ENCODE data around the gene PIK3CB. TPM values are rescaled to one million over a fixed set of nuclear protein-coding genes. Genes with fewer than 3 reads are reported as not detected.

The PIK3CB gene
- total and polyA plus RNA-seq, 10 of the 15 experiments (the other 5 are each of a cell fraction or from before 2014, with no cell fraction given) = 5.0 to 18.4 (median 10.4) TPM

DNA sequence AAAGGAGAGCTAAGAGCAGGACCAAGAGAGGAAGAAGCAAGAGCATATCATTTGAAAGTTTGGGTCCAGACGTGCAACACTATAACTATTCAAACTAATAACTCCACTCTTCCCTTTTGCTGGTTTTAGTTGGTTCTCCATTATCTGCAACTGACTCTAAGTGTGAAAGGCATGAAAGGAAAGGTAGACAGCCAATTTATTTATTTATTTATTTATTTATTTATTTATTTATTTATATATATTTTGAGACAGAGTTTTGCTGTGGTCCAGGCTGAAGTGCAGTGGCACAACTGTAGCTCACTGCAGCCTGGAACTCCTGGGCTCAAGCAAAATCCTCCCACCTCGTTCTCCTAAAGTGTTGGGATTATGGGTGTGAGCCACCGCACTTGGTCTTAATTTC, 22.1 kb upstream of the PIK3CB start:
- DNase-seq (ENCODE audit: low read depth, low spot score) = no peak
- SMC1A ChIA-PET (ENCODE audit: uncharacterized antibody, unreplicated experiment) = no interaction called here
- intact Hi-C loops (cut with micrococcal nuclease; ENCODE audit: unreplicated experiment) (no loop called here), in situ Hi-C loops (cut with MboI) (no loop called here)
- H3K4me2 ChIP-seq (ENCODE audit: control insufficient read depth, insufficient read depth) = no peak overlapping the region
- CTCF ChIA-PET = no interaction called here
- ATAC-seq = no peak
- WGBS (ENCODE audit: insufficient coverage, insufficient replicate concordance, low lambda C conversion rate, missing lambda C conversion rate) = 49% methylated on average over 3 of the region's 3 CpGs
- H3K79me2 ChIP-seq (ENCODE audit: control insufficient read depth, insufficient read depth, low read length) = no peaks in the 10 kb centered on the region
- no peaks in the 10 kb centered on the region for H4K20me1 ChIP-seq (ENCODE audit: control insufficient read depth, insufficient read depth)
- RAD21 ChIA-PET (ENCODE audit: unreplicated experiment) = interaction anchor here (0.7 kb wide), 1 partner anchor 155 kb away, joined by 3 read pairs; no protein-coding TSS in a partner anchor
- POLR2A ChIA-PET = no interaction called here
- no peak overlapping the region for H3K4me3 ChIP-seq
- no peak overlapping the region for H2AFZ ChIP-seq (ENCODE audit: control insufficient read depth, low read depth, low read length)
- FAIRE-seq = no peak
- no peaks in the 10 kb centered on the region for H3K27me3 ChIP-seq (replicated peaks in 1 of 2; ENCODE audit: control insufficient read depth in 2 of 2, insufficient read depth in 2 of 2, low read length in 1 of 2)
- TF ChIP-seq POLR2AphosphoS2 (IDR thresholded peaks at IDR 0.05; ENCODE audit: low read depth, low read length) (no peak), RAD51 (IDR thresholded peaks at IDR 0.05) (no peak), SPI1 (IDR thresholded peaks at IDR 0.05; ENCODE audit: borderline replicate concordance, insufficient read depth, low read depth, low read length) (no peak), ATF2 (IDR thresholded peaks at IDR 0.05; ENCODE audit: low read length) (no peak), YBX1 (IDR thresholded peaks at IDR 0.05) (no peak)
- no TSS peak for BruUV-seq (replicated peaks)
- no peaks in the 10 kb centered on the region for H3K36me3 ChIP-seq (ENCODE audit: control insufficient read depth in 2 of 2, insufficient read depth in 2 of 2, low read length in 1 of 2)
- no peak overlapping the region for H3K9ac ChIP-seq (ENCODE audit: control insufficient read depth, insufficient read depth, low read length)
- H3K9me3 ChIP-seq (replicated peaks; ENCODE audit: control insufficient read depth, insufficient read depth, low read length) = no peaks in the 10 kb centered on the region
- no peaks in the 10 kb centered on the region for H3K4me1 ChIP-seq (ENCODE audit: control insufficient read depth, insufficient read depth, low read length)
- no peak overlapping the region for H3K27ac ChIP-seq (ENCODE audit: control insufficient read depth, insufficient read depth)

- Histone ChIP-seq H3K4me2 (ENCODE audit: control insufficient read depth, insufficient read depth) (no peak overlapping the region), H3K4me3 (no peak overlapping the region), H3K36me3 (ENCODE audit: control insufficient read depth in 2 of 2, insufficient read depth in 2 of 2, low read length in 1 of 2) (no peaks in the 10 kb centered on the region), H2AFZ (ENCODE audit: control insufficient read depth, low read depth, low read length) (no peak overlapping the region), H3K27me3 (replicated peaks in 1 of 2; ENCODE audit: control insufficient read depth in 2 of 2, insufficient read depth in 2 of 2, low read length in 1 of 2) (no peaks in the 10 kb centered on the region), H3K9ac (ENCODE audit: control insufficient read depth, insufficient read depth, low read length) (no peak overlapping the region), H4K20me1 (ENCODE audit: control insufficient read depth, insufficient read depth) (no peaks in the 10 kb centered on the region), H3K79me2 (ENCODE audit: control insufficient read depth, insufficient read depth, low read length) (no peaks in the 10 kb centered on the region), H3K27ac (ENCODE audit: control insufficient read depth, insufficient read depth) (no peak overlapping the region), H3K4me1 (ENCODE audit: control insufficient read depth, insufficient read depth, low read length) (no peaks in the 10 kb centered on the region), H3K9me3 (replicated peaks; ENCODE audit: control insufficient read depth, insufficient read depth, low read length) (no peaks in the 10 kb centered on the region)
- ChIA-PET RAD21 (ENCODE audit: unreplicated experiment) (no interaction called here), SMC1A (ENCODE audit: uncharacterized antibody, unreplicated experiment) (interaction anchor here (0.7 to 1.3 kb wide), 3 partner anchors 9 to 327 kb away, joined by 3 to 4 read pairs (median 3); no protein-coding TSS in a partner anchor), POLR2A (no interaction called here), CTCF (interaction anchor here (1.0 to 2.2 kb wide), 5 partner anchors 12 to 260 kb away, joined by 3 to 8 read pairs (median 7); no protein-coding TSS in a partner anchor)
- WGBS (ENCODE audit: insufficient coverage, insufficient replicate concordance, low lambda C conversion rate, missing lambda C conversion rate) = 63% methylated on average over 7 of the region's 7 CpGs
- ATAC-seq = no peak
- intact Hi-C loops (cut with micrococcal nuclease; ENCODE audit: unreplicated experiment) (no loop called here), in situ Hi-C loops (cut with MboI) (no loop called here)
- no peak for FAIRE-seq
- DNase-seq (ENCODE audit: low read depth, low spot score) = no peak
- no TSS peak for BruUV-seq (replicated peaks)
- TF ChIP-seq, protein P1, sequence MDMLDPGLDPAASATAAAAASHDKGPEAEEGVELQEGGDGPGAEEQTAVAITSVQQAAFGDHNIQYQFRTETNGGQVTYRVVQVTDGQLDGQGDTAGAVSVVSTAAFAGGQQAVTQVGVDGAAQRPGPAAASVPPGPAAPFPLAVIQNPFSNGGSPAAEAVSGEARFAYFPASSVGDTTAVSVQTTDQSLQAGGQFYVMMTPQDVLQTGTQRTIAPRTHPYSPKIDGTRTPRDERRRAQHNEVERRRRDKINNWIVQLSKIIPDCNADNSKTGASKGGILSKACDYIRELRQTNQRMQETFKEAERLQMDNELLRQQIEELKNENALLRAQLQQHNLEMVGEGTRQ (IDR thresholded peaks at IDR 0.05; ENCODE audit: borderline replicate concordance, low read depth, low read length) = no peak
- TF ChIP-seq EED (IDR thresholded peaks at IDR 0.05; ENCODE audit: low read depth) (no peak), STAT3 (IDR thresholded peaks at IDR 0.05; ENCODE audit: low read depth, low read length) (no peak), YBX1 (IDR thresholded peaks at IDR 0.05) (no peak), BRCA1 (IDR thresholded peaks at IDR 0.05; ENCODE audit: low read depth, low read length) (no peak), ATF7 (IDR thresholded peaks at IDR 0.05; ENCODE audit: low read depth) (no peak), PAX5 (IDR thresholded peaks at IDR 0.05; ENCODE audit: borderline replicate concordance, low read depth, low read length) (no peak), E2F8 (IDR thresholded peaks at IDR 0.05; ENCODE audit: low read depth, partially characterized antibody) (no peak), POLR2AphosphoS5 (IDR thresholded peaks at IDR 0.05; ENCODE audit: low read length) (no peak), ZNF622 (IDR thresholded peaks at IDR 0.05) (no peak), MXI1 (IDR thresholded peaks at IDR 0.05; ENCODE audit: low read depth, low read length) (no peak)
Measured at GRCh38 chr3:138854940-138855339, 20.2 kb upstream of the PIK3CB start.
